PC-3 (cell line): ENCODE results near the gene KRT3.

Source experiments
- CTCF ChIP-seq: fragments of 300-600 bp; sonication (generic); conservative IDR thresholded peaks from 2 replicates; pipeline ENCODE4 v1.5.1; 2017; ENCODE audit warnings: antibody characterized with exemption, low read depth, mild to moderate bottlenecking, low read length
- EZH2phosphoT487 ChIP-seq: fragments of 300-600 bp; sonication (generic); IDR thresholded peaks from 2 replicates; pipeline ENCODE4 v1.6.1; 2018; ENCODE audit warnings: mild to moderate bottlenecking, antibody characterized with exemption, low read length, borderline replicate concordance

GRCh38 chr12:52769354-52769753 is 26.6 kb downstream of the KRT3 start:
- TF ChIP-seq EZH2phosphoT487 (no peak), CTCF (no peak)
